H54 (cell line): ENCODE data around the gene MRPL1.

Source experiments
- DNase-seq: peaks from one replicate; pipeline ENCODE4 v3.0.0; 2011; ENCODE audit warnings: low spot score, mixed read lengths; ENCODE audit not compliant: insufficient read length
- FAIRE-seq: peaks from 3 replicates; lab custom pipeline; 2011; peaks lifted over from hg19 to GRCh38; lab: Jason Lieb, UNC
- POLR2A ChIP-seq: IDR thresholded peaks from 2 replicates; pipeline ENCODE4 v1.6.1; 2011; ENCODE audit warnings: low read depth, mild to moderate bottlenecking, low read length

Gene MRPL1

GRCh38 chr4:77865259-77865658 lies 2.6 kb downstream of the MRPL1 start:
- no peak for TF ChIP-seq POLR2A
- no peak for DNase-seq
- no peak for FAIRE-seq

DNA sequence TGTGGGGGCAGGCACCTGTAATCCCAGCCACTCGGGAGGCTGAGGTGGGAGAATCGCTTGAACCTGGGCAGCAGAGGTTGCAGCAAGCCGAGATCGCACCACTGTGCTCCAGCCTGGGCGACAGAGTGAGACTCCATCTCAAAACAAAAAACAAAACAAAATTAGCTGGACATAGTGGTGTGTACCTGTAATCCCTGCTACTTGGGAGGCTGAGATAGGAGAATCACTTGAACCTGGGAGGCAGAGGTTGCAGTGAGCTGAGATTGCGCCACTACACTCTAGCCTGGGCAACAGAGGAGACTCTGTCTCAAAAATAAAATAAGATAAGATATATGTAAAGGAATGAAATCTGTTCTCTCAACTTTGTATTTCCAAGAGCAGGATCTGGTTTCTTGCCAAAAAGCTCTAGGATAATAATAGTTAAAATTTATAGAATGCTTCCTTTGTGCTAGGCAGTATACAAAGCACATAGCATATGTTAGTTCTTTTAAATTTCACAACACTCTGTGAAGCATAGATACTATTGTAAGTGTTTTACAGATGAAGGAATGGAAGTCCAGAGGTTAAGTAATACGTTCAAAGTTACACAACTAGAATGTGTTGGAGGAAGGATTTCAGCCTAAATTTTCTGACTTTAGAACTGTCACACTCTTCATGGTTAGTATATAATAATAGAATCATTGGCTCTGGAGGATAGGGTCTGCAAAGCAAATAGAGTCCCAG lies 10.3 kb downstream of the MRPL1 start:
- FAIRE-seq (no peak), DNase-seq (no peak)
- TF ChIP-seq POLR2A = no peak

- FAIRE-seq = no peak
- no peak for TF ChIP-seq POLR2A
Measured at GRCh38 chr4:77877167-77877566, 14.5 kb downstream of the MRPL1 start.

GRCh38 chr4:77877771-77878565 lies 15.3 kb downstream of the MRPL1 start:
- no peak for FAIRE-seq
- no peak for TF ChIP-seq POLR2A

More at GRCh38 chr4:77877167-77877566, 14.5 kb downstream of the MRPL1 start:
- no peak for DNase-seq

DNA sequence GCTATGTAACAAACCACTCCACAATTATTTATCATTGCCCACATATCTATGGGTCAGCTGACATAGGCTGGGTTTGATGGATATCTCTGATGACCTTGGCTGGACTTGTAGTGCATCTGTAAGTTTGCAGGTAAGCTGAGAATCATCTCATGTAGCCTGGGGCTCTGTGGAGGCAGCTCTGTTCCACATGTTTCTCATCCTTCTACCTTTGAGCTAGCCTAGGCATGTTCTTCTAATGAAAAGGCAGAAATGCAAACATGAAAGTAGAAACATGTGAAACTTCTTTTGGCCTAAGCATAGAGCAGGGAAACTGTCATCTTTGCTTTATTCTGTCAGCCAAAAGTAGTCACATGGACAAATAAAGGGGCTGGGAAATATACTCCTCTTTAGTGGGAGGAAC lies 18.2 kb downstream of the MRPL1 start:
- no peak for TF ChIP-seq POLR2A
- FAIRE-seq = no peak

More at GRCh38 chr4:77877771-77878565, 15.3 kb downstream of the MRPL1 start:
- DNase-seq = no peak

DNA sequence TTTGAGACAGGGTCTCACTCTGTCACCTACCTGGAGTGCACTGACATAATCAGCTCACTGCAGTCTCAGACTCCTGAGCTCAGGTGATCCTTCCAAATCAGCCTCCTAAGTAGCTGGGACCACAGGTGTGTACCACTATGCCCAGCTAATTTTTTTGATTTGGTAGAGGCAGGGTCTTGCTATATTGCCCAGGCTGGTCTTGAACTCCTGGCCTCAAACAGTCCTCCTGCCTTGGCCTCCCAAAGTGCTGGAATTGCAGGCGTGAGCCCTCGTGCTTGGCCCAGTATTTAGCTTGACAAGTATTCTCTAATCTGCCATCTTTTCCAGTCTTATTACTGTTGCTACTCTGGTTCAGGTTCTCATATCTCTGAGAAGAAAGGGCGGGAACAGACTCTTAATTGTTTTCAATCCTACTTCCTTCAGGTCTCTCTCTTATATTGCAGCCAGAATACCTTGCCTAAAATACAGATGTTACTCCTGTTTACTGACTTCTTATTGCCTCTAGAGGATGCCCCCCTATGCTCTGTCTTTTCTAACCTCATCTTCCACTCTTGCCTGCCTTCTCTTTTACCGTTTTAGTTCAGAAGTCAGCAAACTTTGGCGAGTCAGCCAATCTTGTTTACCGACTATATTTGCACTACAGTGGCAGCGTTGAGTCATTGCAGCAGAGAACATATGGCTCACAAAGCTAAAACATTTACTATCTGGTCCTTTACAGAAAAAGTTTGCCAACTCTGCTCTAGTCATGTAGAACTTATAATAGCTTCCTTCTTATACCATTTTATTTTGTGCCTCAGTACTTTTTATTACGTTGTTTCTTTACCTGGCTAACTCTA lies 19.0 kb downstream of the MRPL1 start:
- no peak for TF ChIP-seq POLR2A
- FAIRE-seq = no peak

More for the DNA sequence above, 18.2 kb downstream of the MRPL1 start:
- no peak for DNase-seq

GRCh38 chr4:77893451-77893850 lies 30.8 kb downstream of the MRPL1 start:
- no peak for FAIRE-seq
- no peak for DNase-seq
- TF ChIP-seq POLR2A = no peak

More for the DNA sequence above, 19.0 kb downstream of the MRPL1 start:
- no peak for DNase-seq

DNA sequence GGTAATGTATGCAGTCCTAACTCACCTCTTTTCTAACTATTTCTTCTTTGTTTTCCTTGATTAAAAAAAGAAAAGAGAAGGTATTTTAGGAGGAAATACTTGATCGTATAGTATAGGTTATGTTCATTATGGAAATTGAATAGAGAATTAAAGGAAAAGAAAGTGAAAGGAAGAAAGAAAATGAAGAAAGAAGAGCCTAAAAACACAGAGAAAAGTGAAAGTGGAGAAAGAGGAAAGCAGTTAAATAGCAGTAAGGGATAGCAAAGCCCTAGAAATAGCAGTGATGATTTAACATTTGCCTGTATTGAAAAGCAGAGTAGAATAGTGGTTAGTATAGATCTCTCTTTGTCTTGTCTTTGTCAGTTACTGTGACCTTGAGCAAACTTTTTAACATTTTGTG lies 37.0 kb downstream of the MRPL1 start:
- FAIRE-seq (no peak), DNase-seq (no peak)
- no peak for TF ChIP-seq POLR2A

- no peak for TF ChIP-seq POLR2A
- FAIRE-seq (no peak), DNase-seq (no peak)
Measured at GRCh38 chr4:77903186-77903585, 40.6 kb downstream of the MRPL1 start.

DNA sequence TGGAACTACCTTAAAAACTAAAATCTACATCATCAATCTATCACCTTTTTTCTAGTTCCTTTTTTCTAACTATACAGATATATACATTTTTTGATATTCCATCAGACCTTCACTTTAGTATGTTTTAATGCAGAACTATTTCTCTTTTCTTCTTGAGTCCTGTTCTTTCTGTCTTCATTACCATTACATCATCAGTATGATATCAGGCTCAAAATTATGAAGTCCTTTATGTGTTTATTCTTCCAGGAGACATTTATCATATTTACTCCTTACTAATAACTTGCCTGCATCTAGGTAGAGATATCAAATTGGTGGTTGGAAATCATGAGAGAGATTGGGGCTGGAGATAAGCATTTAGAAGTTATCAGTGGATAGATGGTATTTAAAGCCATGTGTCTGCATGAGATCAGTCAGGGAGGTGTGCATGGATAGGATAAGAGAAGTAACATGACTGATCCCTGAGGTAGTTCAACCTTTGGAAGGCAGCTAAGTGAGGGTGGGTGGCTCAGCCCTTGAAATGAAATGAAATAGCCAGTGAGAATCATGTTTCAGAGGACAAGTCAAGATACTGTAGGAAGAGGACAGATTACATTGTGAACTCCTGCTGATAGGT lies 43.1 kb downstream of the MRPL1 start:
- no peak for TF ChIP-seq POLR2A
- no peak for DNase-seq
- FAIRE-seq = no peak

GRCh38 chr4:77910676-77911075 lies 48.0 kb downstream of the MRPL1 start:
- TF ChIP-seq POLR2A = no peak
- no peak for FAIRE-seq
- no peak for DNase-seq

GRCh38 chr4:77911091-77911490 lies 48.5 kb downstream of the MRPL1 start:
- TF ChIP-seq POLR2A = no peak
- DNase-seq = no peak
- FAIRE-seq = no peak

GRCh38 chr4:77911842-77912450 lies 49.3 kb downstream of the MRPL1 start:
- no peak for TF ChIP-seq POLR2A
- no peak for FAIRE-seq
- no peak for DNase-seq

DNA sequence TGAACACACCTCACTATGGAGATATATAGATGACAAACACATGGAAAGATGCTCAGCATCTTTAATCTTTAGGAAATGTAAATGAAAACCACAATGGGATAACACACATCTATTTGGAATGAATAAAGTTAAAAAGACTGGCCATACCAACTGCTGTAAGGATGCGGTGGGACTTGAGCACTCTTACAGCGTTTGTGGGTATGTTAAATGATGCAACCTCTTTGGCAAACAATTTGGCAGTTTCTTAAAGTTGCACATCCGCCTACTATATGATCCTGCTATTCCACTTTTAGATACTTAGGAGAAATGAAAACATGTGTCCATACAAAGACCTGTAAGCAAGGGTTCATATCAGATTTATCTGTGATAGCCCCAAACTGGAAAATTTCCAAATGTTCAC lies 50.7 kb downstream of the MRPL1 start:
- FAIRE-seq (no peak), DNase-seq (no peak)
- TF ChIP-seq POLR2A = no peak
